ENCODE measurements around the gene KIF5A. TPM values are rescaled to one million over a fixed set of nuclear protein-coding genes. Genes with fewer than 3 reads are reported as not detected.

Gene KIF5A
- polyA plus RNA-seq, 1 of the 3 experiments (the other 2 are of a cell fraction), result 6.2 TPM

- Histone ChIP-seq H3K4me1 (ENCODE audit: control insufficient read depth in 1 of 2, insufficient read depth in 2 of 2, low read depth in 1 of 2, low read length in 1 of 2) (no peaks in the 10 kb centered on the region), H3K9me3 (no peaks in the 10 kb centered on the region), H3K9me2 (no peaks in the 10 kb centered on the region), H3K4me3 (ENCODE audit: low read depth in 2 of 2, low read length in 1 of 2) (no peak overlapping the region), H3K36me3 (replicated peaks in 1 of 2; ENCODE audit: control insufficient read depth in 1 of 2, insufficient read depth in 2 of 2, low read length in 1 of 2) (peaks cover 19 to 49% of the 10 kb centered on the region in 2 experiments), H3F3A (replicated peaks; ENCODE audit: insufficient read depth) (no peaks in the 10 kb centered on the region), H3K4me2 (no peak overlapping the region), H4K20me1 (ENCODE audit: insufficient read depth) (no peaks in the 10 kb centered on the region), H3K79me2 (ENCODE audit: insufficient read depth) (no peaks in the 10 kb centered on the region), H3K27me3 (ENCODE audit: insufficient read depth) (no peaks in the 10 kb centered on the region), H2AFZ (ENCODE audit: low read depth) (no peak overlapping the region), H3K27ac (ENCODE audit: low read depth in 2 of 2, low read length in 1 of 2) (no peak overlapping the region), H3K9ac (no peak overlapping the region)
- CTCF ChIA-PET, result interaction anchor here (1.2 to 7.6 kb wide), 17 partner anchors 9 to 1318 kb away, joined by 3 to 298 read pairs (median 27); partner anchors contain the start of genes ARHGEF25, B4GALNT1, COQ10A and CTDSP2
- POLR2A ChIA-PET, result interaction anchor here (0.7 to 0.9 kb wide), 2 partner anchors 36 to 70 kb away, joined by 3 read pairs; no protein-coding TSS in a partner anchor
- DNase-seq, result no peak
- TF ChIP-seq, protein P1, sequence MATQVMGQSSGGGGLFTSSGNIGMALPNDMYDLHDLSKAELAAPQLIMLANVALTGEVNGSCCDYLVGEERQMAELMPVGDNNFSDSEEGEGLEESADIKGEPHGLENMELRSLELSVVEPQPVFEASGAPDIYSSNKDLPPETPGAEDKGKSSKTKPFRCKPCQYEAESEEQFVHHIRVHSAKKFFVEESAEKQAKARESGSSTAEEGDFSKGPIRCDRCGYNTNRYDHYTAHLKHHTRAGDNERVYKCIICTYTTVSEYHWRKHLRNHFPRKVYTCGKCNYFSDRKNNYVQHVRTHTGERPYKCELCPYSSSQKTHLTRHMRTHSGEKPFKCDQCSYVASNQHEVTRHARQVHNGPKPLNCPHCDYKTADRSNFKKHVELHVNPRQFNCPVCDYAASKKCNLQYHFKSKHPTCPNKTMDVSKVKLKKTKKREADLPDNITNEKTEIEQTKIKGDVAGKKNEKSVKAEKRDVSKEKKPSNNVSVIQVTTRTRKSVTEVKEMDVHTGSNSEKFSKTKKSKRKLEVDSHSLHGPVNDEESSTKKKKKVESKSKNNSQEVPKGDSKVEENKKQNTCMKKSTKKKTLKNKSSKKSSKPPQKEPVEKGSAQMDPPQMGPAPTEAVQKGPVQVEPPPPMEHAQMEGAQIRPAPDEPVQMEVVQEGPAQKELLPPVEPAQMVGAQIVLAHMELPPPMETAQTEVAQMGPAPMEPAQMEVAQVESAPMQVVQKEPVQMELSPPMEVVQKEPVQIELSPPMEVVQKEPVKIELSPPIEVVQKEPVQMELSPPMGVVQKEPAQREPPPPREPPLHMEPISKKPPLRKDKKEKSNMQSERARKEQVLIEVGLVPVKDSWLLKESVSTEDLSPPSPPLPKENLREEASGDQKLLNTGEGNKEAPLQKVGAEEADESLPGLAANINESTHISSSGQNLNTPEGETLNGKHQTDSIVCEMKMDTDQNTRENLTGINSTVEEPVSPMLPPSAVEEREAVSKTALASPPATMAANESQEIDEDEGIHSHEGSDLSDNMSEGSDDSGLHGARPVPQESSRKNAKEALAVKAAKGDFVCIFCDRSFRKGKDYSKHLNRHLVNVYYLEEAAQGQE (IDR thresholded peaks at IDR 0.05; ENCODE audit: low read depth, low read length), result no peak
- TF ChIP-seq NRF1 (IDR thresholded peaks at IDR 0.05; ENCODE audit: low read depth, low read length), result no peak
- TF ChIP-seq, protein P2, sequence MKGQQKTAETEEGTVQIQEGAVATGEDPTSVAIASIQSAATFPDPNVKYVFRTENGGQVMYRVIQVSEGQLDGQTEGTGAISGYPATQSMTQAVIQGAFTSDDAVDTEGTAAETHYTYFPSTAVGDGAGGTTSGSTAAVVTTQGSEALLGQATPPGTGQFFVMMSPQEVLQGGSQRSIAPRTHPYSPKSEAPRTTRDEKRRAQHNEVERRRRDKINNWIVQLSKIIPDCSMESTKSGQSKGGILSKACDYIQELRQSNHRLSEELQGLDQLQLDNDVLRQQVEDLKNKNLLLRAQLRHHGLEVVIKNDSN (IDR thresholded peaks at IDR 0.05; ENCODE audit: borderline replicate concordance, low read depth), result no peak
- no peak for TF ChIP-seq CTCF (IDR thresholded peaks at IDR 0.05)
- no peak for TF ChIP-seq SIN3A (IDR thresholded peaks at IDR 0.05; ENCODE audit: borderline replicate concordance, low read depth, low read length)
- TF ChIP-seq FOSL2 (IDR thresholded peaks at IDR 0.05; ENCODE audit: borderline replicate concordance, low read depth), result no peak
- TF ChIP-seq EZH2phosphoT487 (IDR thresholded peaks at IDR 0.05; ENCODE audit: borderline replicate concordance, low read depth), result no peak
Observed at GRCh38 chr12:57584690-57585089, 34.8 kb downstream of the KIF5A start.

GRCh38 chr12:57585156-57585555 is 35.3 kb downstream of the KIF5A start:
- H3K9ac ChIP-seq, result no peak overlapping the region
- H3K27me3 ChIP-seq (ENCODE audit: insufficient read depth), result no peaks in the 10 kb centered on the region
- ChIA-PET POLR2A (interaction anchor here (0.7 to 0.9 kb wide), 2 partner anchors 36 to 70 kb away, joined by 3 read pairs; no protein-coding TSS in a partner anchor), CTCF (interaction anchor here (0.8 to 7.6 kb wide), 14 partner anchors 13 to 152 kb away, joined by 3 to 298 read pairs (median 19); partner anchors contain the start of genes ARHGEF25, B4GALNT1, DTX3 and OS9)
- H2AFZ ChIP-seq (ENCODE audit: low read depth), result no peak overlapping the region
- H3K9me2 ChIP-seq, result no peaks in the 10 kb centered on the region
- WGBS (ENCODE audit: low lambda C conversion rate), result 83% methylated on average over 2 of the region's 2 CpGs
- no peaks in the 10 kb centered on the region for H3F3A ChIP-seq (replicated peaks; ENCODE audit: insufficient read depth)
- no peaks in the 10 kb centered on the region for H3K4me1 ChIP-seq (ENCODE audit: control insufficient read depth in 1 of 2, insufficient read depth in 2 of 2, low read depth in 1 of 2, low read length in 1 of 2)
- H3K27ac ChIP-seq (ENCODE audit: low read depth in 2 of 2, low read length in 1 of 2), result no peak overlapping the region
- H4K20me1 ChIP-seq (ENCODE audit: insufficient read depth), result no peaks in the 10 kb centered on the region
- H3K4me3 ChIP-seq (ENCODE audit: low read depth in 2 of 2, low read length in 1 of 2), result no peak overlapping the region
- no peak overlapping the region for H3K4me2 ChIP-seq
- H3K9me3 ChIP-seq, result no peaks in the 10 kb centered on the region
- no peaks in the 10 kb centered on the region for H3K79me2 ChIP-seq (ENCODE audit: insufficient read depth)
- no peak for DNase-seq
- peaks cover 15 to 45% of the 10 kb centered on the region in 2 experiments for H3K36me3 ChIP-seq (replicated peaks in 1 of 2; ENCODE audit: control insufficient read depth in 1 of 2, insufficient read depth in 2 of 2, low read length in 1 of 2)
- TF ChIP-seq MAX (IDR thresholded peaks at IDR 0.05; ENCODE audit: low read depth) (no peak), FOXM1 (IDR thresholded peaks at IDR 0.05; ENCODE audit: low read depth) (no peak), TAF1 (IDR thresholded peaks at IDR 0.05; ENCODE audit: borderline replicate concordance, low read depth, low read length) (no peak), NRF1 (IDR thresholded peaks at IDR 0.05; ENCODE audit: low read depth, low read length) (no peak), SIN3A (IDR thresholded peaks at IDR 0.05; ENCODE audit: borderline replicate concordance, low read depth, low read length) (no peak), YY1 (IDR thresholded peaks at IDR 0.05; ENCODE audit: low read depth) (no peak), RAD21 (IDR thresholded peaks at IDR 0.05; ENCODE audit: low read length) (no peak), SMC3 (IDR thresholded peaks at IDR 0.05; ENCODE audit: low read depth, low read length) (no peak), FOSL2 (IDR thresholded peaks at IDR 0.05; ENCODE audit: borderline replicate concordance, low read depth) (no peak), EP300 (IDR thresholded peaks at IDR 0.05; ENCODE audit: borderline replicate concordance in 1 of 2, low read depth in 1 of 2, low read length in 1 of 2) (no peak), GABPA (IDR thresholded peaks at IDR 0.05; ENCODE audit: low read depth) (no peak)
- TF ChIP-seq, protein P1 (IDR thresholded peaks at IDR 0.05; ENCODE audit: low read depth, low read length), result no peak
